Liver (tissue), 3 donors: ENCODE data around the gene PTK7.

ENCODE experiments used
- CTCF ChIP-seq: fragments of 150-350 bp; IDR thresholded peaks from 2 replicates; pipeline ENCODE4 v1.5.1; 2017; ENCODE audit warnings: improper control_type of control experiment, low read depth, low read length; ENCODE audit not compliant: missing input control
- EGR1 ChIP-seq, 2 donors: IDR thresholded peaks; 2 replicates each; pipeline ENCODE4 v1.6.1; 2016 to 2018; ENCODE audit warnings: antibody characterized with exemption in 2 of 2, low read depth in 2 of 2
- FOXA1 ChIP-seq: IDR thresholded peaks from 2 replicates; pipeline ENCODE4 v1.6.1; 2016; ENCODE audit warnings: antibody characterized with exemption
- RAD21 ChIP-seq, 2 donors: IDR thresholded peaks; 2 replicates each; pipeline ENCODE4 v1.6.1; 2016; ENCODE audit warnings: antibody characterized with exemption in 2 of 2, mild to moderate bottlenecking in 2 of 2
- TAF1 ChIP-seq: conservative IDR thresholded peaks from 2 replicates; pipeline ENCODE4 v1.6.1; 2016; ENCODE audit warnings: antibody characterized with exemption, mild to moderate bottlenecking
- TF ChIP-seq, protein P1 (sequence below): IDR thresholded peaks from 2 replicates; pipeline ENCODE4 v1.6.1; 2016; ENCODE audit warnings: antibody characterized with exemption
- TF ChIP-seq, protein P2 (sequence below): IDR thresholded peaks from 2 replicates; pipeline ENCODE4 v1.6.1; 2016; ENCODE audit warnings: antibody characterized with exemption
- donor health status: healthy.
- donor health status: healthy.

- TF ChIP-seq CTCF (no peak), FOXA1 (no peak), TAF1 (no peak), RAD21 (IDR thresholded peaks at IDR 0.05) (no peak), EGR1 (IDR thresholded peaks at IDR 0.05; ENCODE audit: low read depth in 2 of 2) (no peak)
- TF ChIP-seq, protein P1, sequence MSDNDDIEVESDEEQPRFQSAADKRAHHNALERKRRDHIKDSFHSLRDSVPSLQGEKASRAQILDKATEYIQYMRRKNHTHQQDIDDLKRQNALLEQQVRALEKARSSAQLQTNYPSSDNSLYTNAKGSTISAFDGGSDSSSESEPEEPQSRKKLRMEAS: no peak
- TF ChIP-seq, protein P2, sequence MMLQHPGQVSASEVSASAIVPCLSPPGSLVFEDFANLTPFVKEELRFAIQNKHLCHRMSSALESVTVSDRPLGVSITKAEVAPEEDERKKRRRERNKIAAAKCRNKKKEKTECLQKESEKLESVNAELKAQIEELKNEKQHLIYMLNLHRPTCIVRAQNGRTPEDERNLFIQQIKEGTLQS: no peak
These were observed 109.4 kb downstream of the PTK7 start for GRCh38 chr6:43185391-43185985.
